Esophagus muscularis mucosa (tissue), 3 donors: ENCODE measurements around the gene FAM13A.

ENCODE experiments used
- POLR2A ChIP-seq: fragments of 450-650 bp; IDR thresholded peaks from one replicate; pipeline ENCODE4 v1.6.1; 2017; ENCODE audit warnings: antibody characterized with exemption, moderate library complexity, mild to moderate bottlenecking, low read depth
- POLR2AphosphoS5 ChIP-seq, 2 donors: sonication (generic); formaldehyde crosslinking; IDR thresholded peaks; one replicate each; pipeline ENCODE4 v1.6.1; 2017; ENCODE audit warnings: antibody characterized with exemption in 2 of 2
- TF ChIP-seq, protein P1 (sequence below), 3 experiments: fragments of 200-600 bp in 2 of 3; fragments of 450-650 bp in 1 of 3; sonication (generic) in 2 of 3; IDR thresholded peaks; one replicate each; pipeline ENCODE4 v1.5.1; 2017 to 2019; ENCODE audit warnings: antibody characterized with exemption in 3 of 3, mild to moderate bottlenecking in 2 of 3, moderate library complexity in 1 of 3

DNA sequence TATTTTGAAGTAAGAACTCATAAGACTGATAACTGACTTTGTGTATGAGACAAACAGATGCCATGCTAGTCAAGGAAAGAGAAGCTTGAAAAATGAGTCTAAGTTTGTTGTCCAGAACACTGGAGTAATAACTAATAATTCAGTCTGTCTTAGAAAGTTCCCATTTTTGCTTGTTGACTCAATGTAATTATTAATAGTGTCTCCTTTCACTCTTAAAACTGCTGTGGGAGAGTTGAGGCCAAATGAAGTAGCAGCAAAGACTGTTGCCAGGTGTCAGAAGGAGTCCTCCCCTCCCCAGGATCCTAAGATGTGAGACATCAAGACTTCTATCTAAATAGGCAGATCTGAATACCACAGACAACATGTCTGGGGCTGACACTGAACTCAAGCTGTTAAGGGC, 20.8 kb upstream of the FAM13A start:
- TF ChIP-seq, protein P1, sequence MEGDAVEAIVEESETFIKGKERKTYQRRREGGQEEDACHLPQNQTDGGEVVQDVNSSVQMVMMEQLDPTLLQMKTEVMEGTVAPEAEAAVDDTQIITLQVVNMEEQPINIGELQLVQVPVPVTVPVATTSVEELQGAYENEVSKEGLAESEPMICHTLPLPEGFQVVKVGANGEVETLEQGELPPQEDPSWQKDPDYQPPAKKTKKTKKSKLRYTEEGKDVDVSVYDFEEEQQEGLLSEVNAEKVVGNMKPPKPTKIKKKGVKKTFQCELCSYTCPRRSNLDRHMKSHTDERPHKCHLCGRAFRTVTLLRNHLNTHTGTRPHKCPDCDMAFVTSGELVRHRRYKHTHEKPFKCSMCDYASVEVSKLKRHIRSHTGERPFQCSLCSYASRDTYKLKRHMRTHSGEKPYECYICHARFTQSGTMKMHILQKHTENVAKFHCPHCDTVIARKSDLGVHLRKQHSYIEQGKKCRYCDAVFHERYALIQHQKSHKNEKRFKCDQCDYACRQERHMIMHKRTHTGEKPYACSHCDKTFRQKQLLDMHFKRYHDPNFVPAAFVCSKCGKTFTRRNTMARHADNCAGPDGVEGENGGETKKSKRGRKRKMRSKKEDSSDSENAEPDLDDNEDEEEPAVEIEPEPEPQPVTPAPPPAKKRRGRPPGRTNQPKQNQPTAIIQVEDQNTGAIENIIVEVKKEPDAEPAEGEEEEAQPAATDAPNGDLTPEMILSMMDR (IDR thresholded peaks at IDR 0.05), result no peak
- TF ChIP-seq POLR2A (no peak), POLR2AphosphoS5 (IDR thresholded peaks at IDR 0.05) (no peak)
